CD4-positive, alpha-beta T cell (primary cell): ENCODE measurements around the gene RIN3. TPM values are rescaled to one million over a fixed set of nuclear protein-coding genes. Genes with fewer than 3 reads are reported as not detected.

Experiments used
- ATAC-seq: fragments of 200-7000 bp; cut with Tn5 transposase; one replicate; pipeline ENCODE4 v1.10.0; 2022; ENCODE audit warnings: mild to moderate bottlenecking; ENCODE audit not compliant: poor library complexity
- CTCF ChIA-PET: fragments of 350-600 bp; sonication (Branson Sonifier 250); formaldehyde crosslinking; loops from one replicate; lab custom pipeline; 2021; ENCODE audit warnings: antibody characterized with exemption, inconsistent platforms; lab: Charles Lee
- POLR2A ChIA-PET: fragments of 350-600 bp; sonication (Branson Sonifier 250); formaldehyde crosslinking; loops from one replicate; lab custom pipeline; 2021; ENCODE audit warnings: antibody characterized with exemption, inconsistent platforms; lab: Charles Lee
- DNase-seq, 14 experiments: peaks; one replicate each; pipeline ENCODE4 v3.0.0-alpha.2; 2013 to 2020; ENCODE audit warnings: mixed read lengths in 2 of 14
- H3K27ac ChIP-seq, 2 donors: one replicate each; pipeline versions ENCODE4 v1.5.1 to v1.7.0; 2013; ENCODE audit warnings: low read length in 2 of 2, low read depth in 1 of 2, mild to moderate bottlenecking in 1 of 2
- H3K27me3 ChIP-seq, 2 experiments: 1 replicate in 1 of 2; 2 replicates in 1 of 2; pipeline versions ENCODE4 v1.6.1 to v1.7.0; 2013; ENCODE audit warnings: low read length in 2 of 2, control low read depth in 1 of 2, mild to moderate bottlenecking in 1 of 2, moderate library complexity in 1 of 2; ENCODE audit not compliant: insufficient read depth in 2 of 2, control insufficient read depth in 1 of 2
- H3K36me3 ChIP-seq: one replicate; pipeline ENCODE4 v1.6.1; 2013; ENCODE audit warnings: low read length, control low read depth; ENCODE audit not compliant: insufficient read depth
- H3K4me1 ChIP-seq: one replicate; pipeline ENCODE4 v1.6.1; 2013; ENCODE audit warnings: low read length, control low read depth; ENCODE audit not compliant: insufficient read depth
- H3K4me3 ChIP-seq: one replicate; pipeline ENCODE4 v1.5.1; 2013; ENCODE audit warnings: mild to moderate bottlenecking, low read length, moderate library complexity
- H3K9me3 ChIP-seq, 2 experiments: 1 replicate in 1 of 2; 2 replicates in 1 of 2; pipeline versions ENCODE4 v1.6.1 to v1.7.0; 2013; ENCODE audit warnings: low read length in 2 of 2, mild to moderate bottlenecking in 2 of 2, control low read depth in 1 of 2, moderate library complexity in 1 of 2; ENCODE audit not compliant: control insufficient read depth in 1 of 2, insufficient read depth in 1 of 2
- H3K27ac Mint-ChIP-seq: one replicate; pipeline ENCODE4 v1.8.0; 2020; ENCODE audit warnings: mixed read lengths
- H3K27me3 Mint-ChIP-seq: one replicate; pipeline ENCODE4 v1.8.0; 2021; ENCODE audit warnings: mixed read lengths
- H3K36me3 Mint-ChIP-seq: one replicate; pipeline ENCODE4 v1.8.0; 2021; ENCODE audit warnings: low read depth, mixed read lengths
- H3K4me1 Mint-ChIP-seq: one replicate; pipeline ENCODE4 v1.8.0; 2021; ENCODE audit warnings: low read depth, mixed read lengths
- H3K4me3 Mint-ChIP-seq: one replicate; pipeline ENCODE4 v1.8.0; 2020; ENCODE audit warnings: mild to moderate bottlenecking, mixed read lengths
- H3K9me3 Mint-ChIP-seq: one replicate; pipeline ENCODE4 v1.8.0; 2020; ENCODE audit warnings: mixed read lengths
- intact Hi-C, 2 experiments: fragments of 100-400 bp; cut with DNase I in 1 of 2; cut with micrococcal nuclease in 1 of 2; formaldehyde crosslinking; loops; one replicate each; pipeline versions ENCODE4 v1.15.1 to v1.9.0; 2023 to 2025; cut with DNase I, micrococcal nuclease
- total RNA-seq, 174 experiments: library from RNA in 2 of 174; stranded (reverse) in 2 of 174; gene quantifications; one replicate each; pipeline ENCODE4 v1.2.3 and lab custom pipeline; 2021 to 2026
- TF ChIP-seq, protein P1 (sequence below): fragments of 200-600 bp; IDR thresholded peaks from one replicate; pipeline ENCODE4 v1.8.0; 2022; ENCODE audit warnings: antibody characterized with exemption, mild to moderate bottlenecking

The RIN3 gene
- total RNA-seq, 2 experiments from 2014 or later = 67.9 to 72.2 TPM

DNA sequence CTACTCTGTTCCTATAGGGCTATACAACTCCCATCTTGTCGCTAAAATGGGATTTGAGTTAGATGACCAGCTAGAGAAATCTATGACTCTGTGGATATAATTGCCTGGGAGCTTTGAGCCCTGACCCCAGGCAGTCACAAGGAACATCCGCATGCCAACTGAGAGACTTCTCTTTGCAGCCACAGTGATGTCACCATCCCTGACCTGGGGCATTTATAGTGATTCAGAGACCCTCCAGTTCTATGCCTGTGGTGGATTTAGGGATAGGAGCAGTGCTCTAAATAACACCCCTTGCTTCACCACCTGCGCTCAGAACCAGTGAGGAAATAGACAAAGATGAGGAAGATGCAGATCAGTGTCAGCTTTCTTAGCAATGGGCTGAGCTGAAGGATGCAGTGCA is 86.2 kb downstream of the RIN3 start:
- DNase-seq = no peak
- H3K36me3 ChIP-seq = no peaks in the 10 kb centered on the region
- no peaks in the 10 kb centered on the region for H3K9me3 ChIP-seq
- H3K27me3 ChIP-seq = no peaks in the 10 kb centered on the region
- peaks cover 19% of the 10 kb centered on the region for H3K4me1 ChIP-seq
- ATAC-seq = no peak
- TF ChIP-seq, protein P1, sequence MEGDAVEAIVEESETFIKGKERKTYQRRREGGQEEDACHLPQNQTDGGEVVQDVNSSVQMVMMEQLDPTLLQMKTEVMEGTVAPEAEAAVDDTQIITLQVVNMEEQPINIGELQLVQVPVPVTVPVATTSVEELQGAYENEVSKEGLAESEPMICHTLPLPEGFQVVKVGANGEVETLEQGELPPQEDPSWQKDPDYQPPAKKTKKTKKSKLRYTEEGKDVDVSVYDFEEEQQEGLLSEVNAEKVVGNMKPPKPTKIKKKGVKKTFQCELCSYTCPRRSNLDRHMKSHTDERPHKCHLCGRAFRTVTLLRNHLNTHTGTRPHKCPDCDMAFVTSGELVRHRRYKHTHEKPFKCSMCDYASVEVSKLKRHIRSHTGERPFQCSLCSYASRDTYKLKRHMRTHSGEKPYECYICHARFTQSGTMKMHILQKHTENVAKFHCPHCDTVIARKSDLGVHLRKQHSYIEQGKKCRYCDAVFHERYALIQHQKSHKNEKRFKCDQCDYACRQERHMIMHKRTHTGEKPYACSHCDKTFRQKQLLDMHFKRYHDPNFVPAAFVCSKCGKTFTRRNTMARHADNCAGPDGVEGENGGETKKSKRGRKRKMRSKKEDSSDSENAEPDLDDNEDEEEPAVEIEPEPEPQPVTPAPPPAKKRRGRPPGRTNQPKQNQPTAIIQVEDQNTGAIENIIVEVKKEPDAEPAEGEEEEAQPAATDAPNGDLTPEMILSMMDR = no peak
- H3K27ac ChIP-seq = no peak overlapping the region
- no peaks in the 10 kb centered on the region for H3K27me3 Mint-ChIP-seq
- intact Hi-C loops = loop anchor here (5.0 to 10.0 kb wide), 3 partner anchors 83 to 275 kb away; partner anchors contain the start of gene SLC24A4 (in 1 of the 2)
- POLR2A ChIA-PET = interaction anchor here (0.6 kb wide), 1 partner anchor 51 kb away, joined by 3 read pairs; no protein-coding TSS in a partner anchor
- CTCF ChIA-PET = no interaction called here
- peaks cover 33% of the 10 kb centered on the region for H3K4me1 Mint-ChIP-seq
- H3K36me3 Mint-ChIP-seq = no peaks in the 10 kb centered on the region
- H3K4me3 Mint-ChIP-seq = no peak overlapping the region
- no peak overlapping the region for H3K4me3 ChIP-seq
- no peaks in the 10 kb centered on the region for H3K9me3 Mint-ChIP-seq
- no peak overlapping the region for H3K27ac Mint-ChIP-seq

GRCh38 chr14:92600318-92601053 is 86.9 kb downstream of the RIN3 start:
- no peak overlapping the region for H3K27ac ChIP-seq
- POLR2A ChIA-PET = interaction anchor here (1.1 kb wide), 1 partner anchor 14 kb away, joined by 3 read pairs; no protein-coding TSS in a partner anchor
- peak in 2 of 14 experiments; percentile 35 to 49 for DNase-seq

DNA sequence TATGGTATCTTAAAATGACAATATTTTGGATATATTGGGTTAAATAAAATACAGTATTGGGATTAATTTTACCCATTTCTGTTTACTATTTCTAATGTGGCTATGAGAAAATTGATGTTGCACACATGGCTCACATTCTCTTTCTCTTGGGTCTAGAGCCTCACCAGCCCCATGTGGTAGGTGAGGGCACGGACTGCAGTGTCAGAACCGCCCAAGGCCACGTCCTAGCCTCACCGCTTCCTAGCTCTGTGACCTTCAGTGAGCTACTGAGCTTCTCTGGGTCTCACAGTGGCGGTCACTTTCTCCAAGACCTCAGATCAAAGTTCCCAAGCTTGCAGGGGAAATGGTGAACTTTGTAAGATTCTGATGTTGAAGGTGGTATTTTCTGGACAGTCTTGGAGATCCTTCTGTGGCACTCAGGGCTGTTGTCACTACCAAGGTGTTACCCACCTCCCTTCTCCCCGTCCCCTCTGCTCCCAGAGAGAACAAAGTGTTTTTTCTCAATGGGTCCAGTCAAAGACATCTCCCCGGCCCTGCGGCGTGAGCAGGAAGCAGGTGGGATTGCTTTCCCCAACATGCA is 87.6 kb downstream of the RIN3 start:
- no peaks in the 10 kb centered on the region for H3K36me3 ChIP-seq
- peaks cover 19% of the 10 kb centered on the region for H3K4me1 ChIP-seq
- DNase-seq = peak in 1 of 14 experiments; percentile 22
- no peaks in the 10 kb centered on the region for H3K36me3 Mint-ChIP-seq
- H3K9me3 Mint-ChIP-seq = no peaks in the 10 kb centered on the region
- no peak overlapping the region for H3K4me3 Mint-ChIP-seq
- H3K4me1 Mint-ChIP-seq = peaks cover 33% of the 10 kb centered on the region
- H3K27me3 ChIP-seq = no peaks in the 10 kb centered on the region
- ATAC-seq = no peak
- intact Hi-C loops = loop anchor here (5.0 to 10.0 kb wide), 3 partner anchors 84 to 276 kb away; partner anchors contain the start of gene SLC24A4 (in 1 of the 2)
- TF ChIP-seq, protein P1 = no peak
- H3K27me3 Mint-ChIP-seq = no peaks in the 10 kb centered on the region
- H3K4me3 ChIP-seq = no peak overlapping the region
- no peak overlapping the region for H3K27ac Mint-ChIP-seq
- ChIA-PET CTCF (no interaction called here), POLR2A (interaction anchor here (1.1 kb wide), 1 partner anchor 13 kb away, joined by 3 read pairs; no protein-coding TSS in a partner anchor)
- no peak overlapping the region for H3K27ac ChIP-seq
- H3K9me3 ChIP-seq = no peaks in the 10 kb centered on the region

More at GRCh38 chr14:92600318-92601053, 86.9 kb downstream of the RIN3 start:
- no peaks in the 10 kb centered on the region for H3K27me3 ChIP-seq
- Mint-ChIP-seq H3K27ac (no peak overlapping the region), H3K27me3 (no peaks in the 10 kb centered on the region), H3K9me3 (no peaks in the 10 kb centered on the region), H3K4me3 (no peak overlapping the region), H3K4me1 (peaks cover 33% of the 10 kb centered on the region), H3K36me3 (no peaks in the 10 kb centered on the region)
- no peak overlapping the region for H3K4me3 ChIP-seq
- CTCF ChIA-PET = no interaction called here
- H3K4me1 ChIP-seq = peaks cover 19% of the 10 kb centered on the region
- no peaks in the 10 kb centered on the region for H3K36me3 ChIP-seq
- no peaks in the 10 kb centered on the region for H3K9me3 ChIP-seq
- ATAC-seq = no peak
- intact Hi-C loops = loop anchor here (5.0 to 10.0 kb wide), 3 partner anchors 83 to 276 kb away; partner anchors contain the start of gene SLC24A4 (in 1 of the 2)
- TF ChIP-seq, protein P1 = no peak
